ENCODE results near the gene SLC34A3. TPM values are rescaled to one million over a fixed set of nuclear protein-coding genes. Genes with fewer than 3 reads are reported as not detected.

Gene SLC34A3
- total RNA-seq, 6 donors from 2014 or later, result 0.10 to 0.17 TPM; not detected in 4

DNA sequence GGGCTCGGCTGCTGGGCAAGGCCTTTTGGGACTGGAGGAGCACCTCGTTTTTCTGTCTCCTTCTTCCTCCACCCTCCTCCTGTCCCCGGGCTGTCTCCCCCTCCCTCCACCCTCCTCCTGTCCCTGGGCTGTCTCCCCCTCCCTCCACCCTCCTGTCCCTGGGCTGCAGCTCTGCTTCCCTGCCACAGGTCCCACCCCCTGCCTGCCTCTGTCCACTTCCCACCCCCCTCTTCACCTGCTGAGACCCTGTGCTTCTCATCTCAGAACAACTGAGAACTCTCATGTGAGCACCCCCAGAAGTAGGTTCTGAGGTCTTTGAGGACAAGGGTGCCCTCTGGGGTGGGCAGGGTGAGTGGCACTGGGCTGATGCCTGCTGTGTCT lies 41.0 kb downstream of the SLC34A3 start:
- H3K27ac ChIP-seq, result peak overlapping the region in 2 of 4 donors; percentile 24 to 95
- H3K36me3 ChIP-seq, result peaks cover 7 to 47% (median 23%) of the 10 kb centered on the region in 4 donors
- no peak for DNase-seq
- H3K4me1 ChIP-seq, result peaks cover 53 to 97% (median 69%) of the 10 kb centered on the region in 4 donors
- no peaks in the 10 kb centered on the region for H3K9me3 ChIP-seq
- no peak for ATAC-seq (ENCODE audit: low FRiP score in 2 of 2)
- TF ChIP-seq, protein P1, sequence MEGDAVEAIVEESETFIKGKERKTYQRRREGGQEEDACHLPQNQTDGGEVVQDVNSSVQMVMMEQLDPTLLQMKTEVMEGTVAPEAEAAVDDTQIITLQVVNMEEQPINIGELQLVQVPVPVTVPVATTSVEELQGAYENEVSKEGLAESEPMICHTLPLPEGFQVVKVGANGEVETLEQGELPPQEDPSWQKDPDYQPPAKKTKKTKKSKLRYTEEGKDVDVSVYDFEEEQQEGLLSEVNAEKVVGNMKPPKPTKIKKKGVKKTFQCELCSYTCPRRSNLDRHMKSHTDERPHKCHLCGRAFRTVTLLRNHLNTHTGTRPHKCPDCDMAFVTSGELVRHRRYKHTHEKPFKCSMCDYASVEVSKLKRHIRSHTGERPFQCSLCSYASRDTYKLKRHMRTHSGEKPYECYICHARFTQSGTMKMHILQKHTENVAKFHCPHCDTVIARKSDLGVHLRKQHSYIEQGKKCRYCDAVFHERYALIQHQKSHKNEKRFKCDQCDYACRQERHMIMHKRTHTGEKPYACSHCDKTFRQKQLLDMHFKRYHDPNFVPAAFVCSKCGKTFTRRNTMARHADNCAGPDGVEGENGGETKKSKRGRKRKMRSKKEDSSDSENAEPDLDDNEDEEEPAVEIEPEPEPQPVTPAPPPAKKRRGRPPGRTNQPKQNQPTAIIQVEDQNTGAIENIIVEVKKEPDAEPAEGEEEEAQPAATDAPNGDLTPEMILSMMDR (IDR thresholded peaks at IDR 0.05), result no peak
- TF ChIP-seq POLR2A (IDR thresholded peaks at IDR 0.05) (no peak), POLR2AphosphoS5 (IDR thresholded peaks at IDR 0.05) (no peak), EP300 (IDR thresholded peaks at IDR 0.05) (no peak)
- 21 to 50% methylated on average over 2 to 3 of the region's 3 CpGs for WGBS, 2 donors
- no peaks in the 10 kb centered on the region for H3K27me3 ChIP-seq
- H3K4me3 ChIP-seq, result no peak overlapping the region

GRCh38 chr9:137272241-137273094 lies 41.8 kb downstream of the SLC34A3 start:
- peaks cover 55 to 98% (median 76%) of the 10 kb centered on the region in 4 donors for H3K4me1 ChIP-seq
- H3K27me3 ChIP-seq, result no peaks in the 10 kb centered on the region
- H3K27ac ChIP-seq, result peak overlapping the region in 2 of 4 donors; percentile 39 to 95
- H3K4me3 ChIP-seq, result no peak overlapping the region
- no peaks in the 10 kb centered on the region for H3K9me3 ChIP-seq
- DNase-seq (peak in 1 of 2 donors; percentile 81), ATAC-seq (ENCODE audit: low FRiP score in 2 of 2) (no peak)
- WGBS, 2 donors, result 73 to 93% methylated on average over 3 to 25 of the region's 39 CpGs
- H3K36me3 ChIP-seq, result peaks cover 4 to 39% (median 20%) of the 10 kb centered on the region in 4 donors
- TF ChIP-seq POLR2AphosphoS5 (IDR thresholded peaks at IDR 0.05) (no peak), POLR2A (IDR thresholded peaks at IDR 0.05) (no peak), EP300 (IDR thresholded peaks at IDR 0.05) (no peak)
- TF ChIP-seq, protein P1 (IDR thresholded peaks at IDR 0.05), result no peak

- Histone ChIP-seq H3K4me3 (no peak overlapping the region), H3K36me3 (peaks cover 4 to 33% (median 17%) of the 10 kb centered on the region in 4 donors), H3K27me3 (no peaks in the 10 kb centered on the region), H3K27ac (peak overlapping the region in 2 of 4 donors; percentile 39 to 95), H3K9me3 (no peaks in the 10 kb centered on the region), H3K4me1 (peaks cover 49 to 98% (median 75%) of the 10 kb centered on the region in 4 donors)
- 84 to 86% methylated on average over 12 to 13 of the region's 13 CpGs for whole genome bisulfite sequencing, 2 donors
- ATAC-seq (ENCODE audit: low FRiP score in 2 of 2) (no peak), DNase-seq (peak in 1 of 2 donors; percentile 54)
- TF ChIP-seq POLR2A (IDR thresholded peaks at IDR 0.05) (no peak), POLR2AphosphoS5 (IDR thresholded peaks at IDR 0.05) (no peak)
- TF ChIP-seq, protein P1 (IDR thresholded peaks at IDR 0.05), result no peak
Observed at GRCh38 chr9:137273095-137273490, 42.4 kb downstream of the SLC34A3 start.

GRCh38 chr9:137273611-137274320 lies 43.1 kb downstream of the SLC34A3 start:
- peaks cover 42 to 98% (median 73%) of the 10 kb centered on the region in 4 donors for H3K4me1 ChIP-seq
- no peaks in the 10 kb centered on the region for H3K9me3 ChIP-seq
- H3K4me3 ChIP-seq, result no peak overlapping the region
- WGBS, 2 donors, result 72 to 80% methylated on average over 5 to 15 of the region's 15 CpGs
- H3K27ac ChIP-seq, result peak overlapping the region; percentile 58 to 95 (median 76)
- no peak for TF ChIP-seq EP300 (IDR thresholded peaks at IDR 0.05)
- TF ChIP-seq, protein P1 (IDR thresholded peaks at IDR 0.05), result no peak
- no peak for TF ChIP-seq POLR2AphosphoS5 (IDR thresholded peaks at IDR 0.05)
- peaks cover 4 to 33% (median 19%) of the 10 kb centered on the region in 4 donors for H3K36me3 ChIP-seq
- no peaks in the 10 kb centered on the region for H3K27me3 ChIP-seq
- DNase-seq, result peak; percentile 41 to 58
- no peak for ATAC-seq (ENCODE audit: low FRiP score in 2 of 2)
